SU-DHL-6 (cell line): Measurements from ENCODE around the gene SLC8A1.

Experiments used
- CTCF ChIP-seq: fragments of 200-600 bp; sonication (generic); IDR thresholded peaks from one replicate; pipeline ENCODE4 v1.5.1; 2017; ENCODE audit warnings: antibody characterized with exemption, mild to moderate bottlenecking, low read length, moderate library complexity; ENCODE audit not compliant: insufficient read depth, poor library complexity, severe bottlenecking
- EZH2phosphoT487 ChIP-seq: fragments of 200-600 bp; sonication (generic), shearing (Covaris generic); conservative IDR thresholded peaks from 2 replicates; pipeline ENCODE4 v1.6.1; 2018; ENCODE audit warnings: mild to moderate bottlenecking, antibody characterized with exemption, low read length, moderate library complexity, mixed read lengths

DNA sequence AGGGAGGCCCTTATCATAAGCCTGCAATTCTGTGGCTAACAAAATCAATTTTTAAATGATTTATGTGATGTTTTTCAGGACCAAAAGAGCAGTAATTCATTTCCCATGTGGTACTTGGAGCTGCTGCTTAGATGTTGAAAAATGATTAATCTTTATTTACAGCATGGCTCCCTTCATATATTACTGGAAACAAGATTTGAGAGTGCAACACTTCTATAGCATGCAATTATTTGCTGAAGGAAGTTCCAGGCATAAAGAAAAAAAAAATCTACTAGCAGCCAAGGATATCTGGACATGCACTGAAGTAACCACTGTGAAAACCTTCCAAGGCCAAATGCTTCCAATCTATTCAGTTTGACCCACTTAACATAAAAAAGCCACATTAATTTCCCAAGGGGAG, 186.3 kb downstream of the SLC8A1 start:
- TF ChIP-seq CTCF (no peak), EZH2phosphoT487 (no peak)
